GM08714 (cell line): ENCODE results near the gene PHF19.

Experiments
- H3K4me3 ChIP-seq: fragments of 200-500 bp; sonication (Bioruptor generic); 2 replicates; pipeline ENCODE4 v1.5.1; 2014; ENCODE audit warnings: mild to moderate bottlenecking, low read length, inconsistent platforms
- ZNF274 ChIP-seq: IDR thresholded peaks from 2 replicates; pipeline ENCODE4 v1.6.1; 2012; ENCODE audit warnings: mild to moderate bottlenecking, low read depth, low read length

The PHF19 gene

DNA sequence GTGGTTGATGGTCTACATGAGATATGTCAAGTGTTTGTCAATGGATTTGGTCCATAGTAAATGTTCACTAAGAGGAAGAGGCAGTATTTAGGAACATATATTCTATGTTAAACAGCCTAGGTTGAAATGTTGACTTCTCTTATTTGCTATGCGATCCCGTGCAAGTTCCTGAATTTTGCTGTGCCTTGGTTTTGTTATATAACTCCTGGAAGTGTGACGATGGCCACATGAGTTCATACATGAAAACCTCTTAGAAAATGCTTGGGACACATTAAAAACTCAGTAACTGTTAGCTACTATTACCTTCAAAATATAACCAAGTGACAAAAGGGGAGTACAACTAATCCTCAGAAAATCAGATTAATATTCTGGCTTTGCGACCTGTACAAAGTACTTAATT, 61.9 kb downstream of the PHF19 start:
- H3K4me3 ChIP-seq = no peak overlapping the region
- no peak for TF ChIP-seq ZNF274

DNA sequence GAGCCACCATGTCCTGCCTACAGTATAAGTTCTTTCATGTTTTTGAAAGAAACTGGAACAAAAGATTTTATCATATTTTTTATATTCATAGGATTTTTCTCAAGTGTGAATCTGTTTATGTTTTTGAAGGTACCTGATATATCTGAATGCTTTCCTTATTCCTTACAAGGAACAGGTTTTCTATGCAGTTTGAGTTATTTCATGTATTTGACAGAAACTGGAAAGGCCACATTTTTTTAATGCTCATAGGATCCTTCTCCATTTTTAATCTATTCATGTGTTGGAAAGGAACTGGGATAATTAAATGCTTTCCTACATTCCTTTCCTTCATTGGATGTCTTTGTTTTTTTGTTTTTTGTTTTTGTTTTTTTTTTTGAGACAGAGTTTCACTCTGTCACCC, 68.1 kb downstream of the PHF19 start:
- no peak for TF ChIP-seq ZNF274
- no peak overlapping the region for H3K4me3 ChIP-seq

DNA sequence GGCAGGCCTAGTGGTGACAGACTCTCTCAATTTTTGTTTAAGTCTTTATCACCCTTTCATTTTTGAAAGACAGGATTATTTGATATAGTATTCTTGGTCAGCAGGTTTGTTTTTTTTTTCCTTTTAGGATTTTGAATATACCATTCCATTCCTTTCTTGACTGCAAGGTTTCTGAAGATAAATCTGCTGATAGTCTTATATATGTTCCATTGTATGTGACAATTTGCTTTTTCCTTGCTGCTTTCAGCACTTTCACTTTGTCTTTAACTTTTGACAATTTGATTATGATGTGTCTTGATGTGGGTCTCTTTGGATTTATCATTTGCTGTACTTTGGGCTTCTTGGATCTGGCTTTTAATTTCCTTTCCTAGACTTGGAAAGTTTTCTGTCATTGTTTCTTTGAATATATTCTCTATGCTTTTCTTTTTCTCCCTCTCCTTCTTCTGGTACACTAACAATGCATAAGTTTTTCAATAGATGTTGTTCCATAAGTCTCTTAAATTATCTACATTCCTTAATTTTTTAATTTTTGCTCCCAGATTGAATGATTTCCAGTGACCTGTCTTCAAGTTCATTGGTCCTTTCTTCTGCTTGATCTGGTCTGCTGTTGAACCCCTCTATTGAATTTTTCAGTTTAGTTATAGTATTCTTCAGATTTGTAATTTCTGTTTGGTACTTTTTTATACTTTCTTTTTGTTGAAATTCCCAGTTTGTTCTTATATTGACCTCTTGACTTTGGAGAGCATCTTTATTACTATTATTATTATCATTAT, 69.2 kb downstream of the PHF19 start:
- H3K4me3 ChIP-seq = no peak overlapping the region
- TF ChIP-seq ZNF274 = no peak
